Stimulated activated CD8-positive, alpha-beta memory T cell treated with anti-CD3 and anti-CD28 coated beads, Interleukin-12 subunit alpha, Interleukin-12 subunit beta, amount 100 ng/mL, for 24 hours (primary cell): ENCODE data around the gene ADSS1.

Experiments used
- DNase-seq: peaks from one replicate; pipeline ENCODE4 v3.0.0-alpha.2; 2020; ENCODE audit errors: extremely low read depth

ADSS1 gene

GRCh38 chr14:104769324-104770071, 45.5 kb downstream of the ADSS1 start:
- DNase-seq: no peak

GRCh38 chr14:104770072-104770579, 46.1 kb downstream of the ADSS1 start:
- no peak for DNase-seq

- no peak for DNase-seq
These were observed 46.8 kb downstream of the ADSS1 start for GRCh38 chr14:104770851-104771272.

- no peak for DNase-seq
These were observed 47.3 kb downstream of the ADSS1 start for GRCh38 chr14:104771374-104771773.

GRCh38 chr14:104771918-104772706, 48.1 kb downstream of the ADSS1 start:
- no peak for DNase-seq

GRCh38 chr14:104772707-104773504, 48.9 kb downstream of the ADSS1 start:
- DNase-seq: no peak

- DNase-seq: no peak
These were observed 49.8 kb downstream of the ADSS1 start for GRCh38 chr14:104773505-104774452.

- DNase-seq: no peak
These were observed 50.5 kb downstream of the ADSS1 start for GRCh38 chr14:104774453-104775072.

GRCh38 chr14:104775073-104775489, 51.1 kb downstream of the ADSS1 start:
- DNase-seq: no peak

GRCh38 chr14:104776481-104776880, 52.5 kb downstream of the ADSS1 start:
- no peak for DNase-seq

GRCh38 chr14:104776961-104777807, 53.2 kb downstream of the ADSS1 start:
- DNase-seq: no peak

GRCh38 chr14:104777808-104778249, 53.8 kb downstream of the ADSS1 start:
- no peak for DNase-seq

GRCh38 chr14:104778694-104779331, 54.8 kb downstream of the ADSS1 start:
- no peak for DNase-seq

- no peak for DNase-seq
These were observed 55.9 kb downstream of the ADSS1 start for GRCh38 chr14:104779776-104780512.

GRCh38 chr14:104780513-104781030, 56.5 kb downstream of the ADSS1 start:
- no peak for DNase-seq

GRCh38 chr14:104781271-104782077, 57.4 kb downstream of the ADSS1 start:
- DNase-seq: no peak
